ENCODE measurements around the gene APIP.

DNA sequence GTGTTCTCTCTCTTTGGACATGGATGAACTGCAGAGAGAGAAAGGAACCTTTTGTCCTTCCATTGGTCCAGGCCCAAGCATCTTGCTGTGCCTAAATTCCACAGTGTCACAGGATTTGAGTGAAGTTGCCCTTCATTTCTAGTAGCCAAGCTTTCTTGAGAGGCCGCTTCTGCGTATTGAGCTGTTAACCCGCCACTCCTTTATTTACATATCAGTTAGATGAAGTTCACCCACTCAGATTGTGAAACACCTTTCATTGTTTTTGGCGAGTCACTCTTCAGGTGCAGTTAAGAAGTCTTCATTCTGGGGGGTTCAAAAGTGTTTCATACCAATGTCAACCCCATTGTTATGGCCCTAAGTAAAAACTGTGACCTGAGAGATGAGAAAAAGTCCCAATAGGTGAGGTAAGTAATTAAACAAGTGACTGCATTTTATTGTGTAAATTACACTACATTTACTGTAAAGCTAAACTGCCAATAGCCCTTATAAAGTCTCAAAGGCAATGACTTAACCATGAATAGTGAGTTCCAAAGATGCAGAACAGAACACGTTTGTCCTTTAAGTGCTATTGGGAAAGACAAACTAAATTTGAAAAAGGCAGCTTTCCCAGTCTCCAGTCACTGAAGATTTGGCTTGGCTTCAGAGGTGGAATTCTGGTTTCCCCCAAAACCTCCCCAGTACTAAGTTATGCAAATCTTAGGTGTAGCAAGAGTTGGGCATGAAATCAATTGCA lies 61.0 kb downstream of the APIP start:
- TF ChIP-seq EP300 (IDR thresholded peaks at IDR 0.05): no peak
- TF ChIP-seq, protein P1, sequence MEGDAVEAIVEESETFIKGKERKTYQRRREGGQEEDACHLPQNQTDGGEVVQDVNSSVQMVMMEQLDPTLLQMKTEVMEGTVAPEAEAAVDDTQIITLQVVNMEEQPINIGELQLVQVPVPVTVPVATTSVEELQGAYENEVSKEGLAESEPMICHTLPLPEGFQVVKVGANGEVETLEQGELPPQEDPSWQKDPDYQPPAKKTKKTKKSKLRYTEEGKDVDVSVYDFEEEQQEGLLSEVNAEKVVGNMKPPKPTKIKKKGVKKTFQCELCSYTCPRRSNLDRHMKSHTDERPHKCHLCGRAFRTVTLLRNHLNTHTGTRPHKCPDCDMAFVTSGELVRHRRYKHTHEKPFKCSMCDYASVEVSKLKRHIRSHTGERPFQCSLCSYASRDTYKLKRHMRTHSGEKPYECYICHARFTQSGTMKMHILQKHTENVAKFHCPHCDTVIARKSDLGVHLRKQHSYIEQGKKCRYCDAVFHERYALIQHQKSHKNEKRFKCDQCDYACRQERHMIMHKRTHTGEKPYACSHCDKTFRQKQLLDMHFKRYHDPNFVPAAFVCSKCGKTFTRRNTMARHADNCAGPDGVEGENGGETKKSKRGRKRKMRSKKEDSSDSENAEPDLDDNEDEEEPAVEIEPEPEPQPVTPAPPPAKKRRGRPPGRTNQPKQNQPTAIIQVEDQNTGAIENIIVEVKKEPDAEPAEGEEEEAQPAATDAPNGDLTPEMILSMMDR (IDR thresholded peaks at IDR 0.05): no peak
